GM23248 (cell line): ENCODE measurements around the gene SLIT3.

ENCODE experiments used
- EZH2 ChIP-seq: fragments of 200-600 bp; sonication (generic); IDR thresholded peaks from 2 replicates; pipeline ENCODE4 v1.6.1; 2018; ENCODE audit warnings: antibody characterized with exemption, mild to moderate bottlenecking; ENCODE audit not compliant: insufficient read depth, poor library complexity, severe bottlenecking
- EZH2phosphoT487 ChIP-seq: fragments of 200-600 bp; sonication (generic); IDR thresholded peaks from 2 replicates; pipeline ENCODE4 v1.6.1; 2018; ENCODE audit warnings: antibody characterized with exemption, moderate library complexity, mild to moderate bottlenecking, low read depth; ENCODE audit not compliant: insufficient read depth

- TF ChIP-seq EZH2 (no peak), EZH2phosphoT487 (no peak)
These were observed 217.4 kb downstream of the SLIT3 start for GRCh38 chr5:169083394-169084018.
